ENCODE data around the gene LMAN2. TPM values are rescaled to one million over a fixed set of nuclear protein-coding genes. Genes with fewer than 3 reads are reported as not detected.
"Not testable (repeated sequence)": the region's sequence is repeated elsewhere in the genome, so short reads cannot be mapped to it uniquely, and the experiment has no call there.

Gene LMAN2
- total RNA-seq, 5 donors from 2014 or later (not counting 1 experiment from before 2014, with no cell fraction given): 67.2 to 122 (median 106) TPM

- 83% methylated on average over 2 of the region's 5 CpGs for WGBS (ENCODE audit: insufficient coverage)
- ChIA-PET CTCF (interaction anchor here in 1 of 2 donors (0.5 kb wide), 1 partner anchor 14 kb away, joined by 3 read pairs; no protein-coding TSS in a partner anchor), POLR2A (interaction anchor here in 1 of 2 donors (0.6 kb wide), 1 partner anchor 236 kb away, joined by 11 read pairs; no protein-coding TSS in a partner anchor)
- not testable (repeated sequence) for H3K9me3 Mint-ChIP-seq; DNase-seq; H3K9me3 ChIP-seq; ATAC-seq (replicated peaks in 1 of 4); H3K27me3 ChIP-seq (replicated peaks in 1 of 2; ENCODE audit: control insufficient read depth in 2 of 2, extremely low read depth in 1 of 2, insufficient read depth in 2 of 2, low read length in 1 of 2); H3K4me3 ChIP-seq (ENCODE audit: control insufficient read depth in 1 of 2, extremely low read depth in 1 of 2, low read length in 1 of 2); H3K36me3 Mint-ChIP-seq; H3K27me3 Mint-ChIP-seq; H3K4me3 Mint-ChIP-seq
- H3K27ac Mint-ChIP-seq: peak overlapping the region; percentile 95 to 96
- Histone ChIP-seq H3K27ac (ENCODE audit: low read length) (peak overlapping the region; percentile 61), H3K4me1 (ENCODE audit: control insufficient read depth in 1 of 2, extremely low read depth in 1 of 2, insufficient read depth in 2 of 2, low read length in 2 of 2) (peaks cover 28 to 82% of the 10 kb centered on the region in 2 experiments), H3K36me3 (ENCODE audit: control insufficient read depth in 2 of 2, extremely low read depth in 1 of 2, insufficient read depth in 1 of 2, low read length in 1 of 2) (peaks cover 0 to 28% of the 10 kb centered on the region in 2 donors)
- peaks cover 59 to 65% (median 65%) of the 10 kb centered on the region in 3 donors for H3K4me1 Mint-ChIP-seq
Measured at GRCh38 chr5:177375516-177375915, 24.0 kb upstream of the LMAN2 start.

- POLR2A ChIA-PET: no interaction called here
- Mint-ChIP-seq H3K27me3 (no peaks in the 10 kb centered on the region), H3K4me3 (peak overlapping the region in 2 of 3 donors; percentile 67 to 74), H3K36me3 (peaks cover 11% of the 10 kb centered on the region), H3K27ac (peak overlapping the region; percentile 95 to 96), H3K4me1 (peaks cover 53 to 70% (median 67%) of the 10 kb centered on the region in 3 donors), H3K9me3 (no peaks in the 10 kb centered on the region)
- DNase-seq (no peak), ATAC-seq (replicated peaks in 1 of 4) (no peak)
- Histone ChIP-seq H3K27ac (ENCODE audit: low read length) (peak overlapping the region; percentile 63), H3K4me3 (ENCODE audit: control insufficient read depth in 1 of 2, extremely low read depth in 1 of 2, low read length in 1 of 2) (no peak overlapping the region), H3K36me3 (ENCODE audit: control insufficient read depth in 2 of 2, extremely low read depth in 1 of 2, insufficient read depth in 1 of 2, low read length in 1 of 2) (peaks cover 0 to 40% of the 10 kb centered on the region in 2 donors), H3K9me3 (no peaks in the 10 kb centered on the region), H3K27me3 (replicated peaks in 1 of 2; ENCODE audit: control insufficient read depth in 2 of 2, extremely low read depth in 1 of 2, insufficient read depth in 2 of 2, low read length in 1 of 2) (no peaks in the 10 kb centered on the region), H3K4me1 (ENCODE audit: control insufficient read depth in 1 of 2, extremely low read depth in 1 of 2, insufficient read depth in 2 of 2, low read length in 2 of 2) (peaks cover 30 to 93% of the 10 kb centered on the region in 2 experiments)
- CTCF ChIA-PET: interaction anchor here in 1 of 2 donors (2.5 kb wide), 1 partner anchor 16 kb away, joined by 23 read pairs; no protein-coding TSS in a partner anchor
- 88% methylated on average over 5 of the region's 5 CpGs for WGBS (ENCODE audit: insufficient coverage)
Measured at GRCh38 chr5:177374211-177374610, 22.7 kb upstream of the LMAN2 start.

- peak overlapping the region in 1 of 2 donors; percentile 10 for H3K4me3 ChIP-seq (ENCODE audit: control insufficient read depth in 1 of 2, extremely low read depth in 1 of 2, low read length in 1 of 2)
- no peaks in the 10 kb centered on the region for H3K27me3 ChIP-seq (replicated peaks in 1 of 2; ENCODE audit: control insufficient read depth in 2 of 2, extremely low read depth in 1 of 2, insufficient read depth in 2 of 2, low read length in 1 of 2)
- WGBS (ENCODE audit: insufficient coverage): 78% methylated on average over 5 of the region's 6 CpGs
- H3K9me3 ChIP-seq: no peaks in the 10 kb centered on the region
- Mint-ChIP-seq H3K4me1 (peaks cover 55 to 70% (median 67%) of the 10 kb centered on the region in 3 donors), H3K27me3 (no peaks in the 10 kb centered on the region), H3K36me3 (peaks cover 15% of the 10 kb centered on the region), H3K4me3 (peak overlapping the region in 2 of 3 donors; percentile 67 to 74), H3K9me3 (no peaks in the 10 kb centered on the region), H3K27ac (peak overlapping the region; percentile 95 to 96)
- DNase-seq: no peak
- H3K27ac ChIP-seq (ENCODE audit: low read length): peak overlapping the region; percentile 63
- CTCF ChIA-PET: interaction anchor here in 1 of 2 donors (0.8 to 2.5 kb wide), 2 partner anchors 10 to 16 kb away, joined by 3 to 23 read pairs; no protein-coding TSS in a partner anchor
- peaks cover 32 to 93% of the 10 kb centered on the region in 2 experiments for H3K4me1 ChIP-seq (ENCODE audit: control insufficient read depth in 1 of 2, extremely low read depth in 1 of 2, insufficient read depth in 2 of 2, low read length in 2 of 2)
- no peak for ATAC-seq (replicated peaks in 1 of 4)
- peaks cover 2 to 44% of the 10 kb centered on the region in 2 donors for H3K36me3 ChIP-seq (ENCODE audit: control insufficient read depth in 2 of 2, extremely low read depth in 1 of 2, insufficient read depth in 1 of 2, low read length in 1 of 2)
- POLR2A ChIA-PET: no interaction called here
Measured at GRCh38 chr5:177373806-177374205, 22.3 kb upstream of the LMAN2 start.

GRCh38 chr5:177372910-177373309, 21.4 kb upstream of the LMAN2 start:
- peaks cover 33 to 90% of the 10 kb centered on the region in 2 experiments for H3K4me1 ChIP-seq (ENCODE audit: control insufficient read depth in 1 of 2, extremely low read depth in 1 of 2, insufficient read depth in 2 of 2, low read length in 2 of 2)
- H3K4me1 Mint-ChIP-seq: peaks cover 62 to 73% (median 71%) of the 10 kb centered on the region in 3 donors
- peak in 2 of 4 experiments; percentile 19 to 38 for ATAC-seq (replicated peaks in 1 of 4)

DNA sequence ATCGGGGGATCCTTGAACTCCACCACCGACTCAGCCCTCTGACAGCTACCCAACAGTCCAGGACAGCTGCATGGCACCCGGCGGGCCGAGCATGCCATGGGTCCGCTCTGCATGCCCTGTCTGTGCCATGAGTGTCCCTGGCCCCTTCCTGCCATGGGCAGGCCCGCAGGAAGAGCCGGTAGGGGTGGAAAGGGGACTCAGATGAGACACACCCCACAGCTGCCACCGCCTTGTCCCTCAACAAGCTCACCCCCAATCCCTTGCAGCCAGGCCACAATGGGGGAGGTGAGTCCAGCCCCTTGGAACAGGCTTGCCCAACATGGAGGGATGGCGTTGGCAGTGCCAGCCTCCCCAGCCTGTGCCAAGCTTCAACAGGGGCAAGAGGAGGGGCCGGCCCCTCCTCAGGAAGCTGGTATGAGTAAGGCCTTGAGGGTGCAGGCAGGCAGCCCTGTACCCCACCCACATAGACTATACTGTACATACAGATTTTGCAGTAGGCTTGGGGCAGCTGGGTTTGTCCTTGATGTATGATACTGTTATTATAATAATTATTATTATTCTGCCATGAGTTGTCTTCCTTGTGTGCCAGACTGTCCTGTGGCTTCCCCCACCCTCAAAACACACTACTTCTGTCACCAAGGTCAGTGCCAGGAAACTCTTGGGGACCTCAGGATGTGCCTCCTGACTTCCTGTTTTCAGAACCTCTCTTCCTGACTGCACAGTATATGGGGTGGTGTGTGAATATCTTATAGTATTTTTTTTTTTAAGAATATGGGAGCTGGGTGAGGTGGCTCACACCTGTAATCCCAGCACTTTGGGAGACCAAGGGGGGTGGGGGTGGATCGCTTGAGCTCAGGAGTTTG, 20.8 kb upstream of the LMAN2 start:
- Mint-ChIP-seq H3K27me3 (no peaks in the 10 kb centered on the region), H3K9me3 (no peaks in the 10 kb centered on the region), H3K4me3 (peak overlapping the region; percentile 67 to 74 (median 72)), H3K36me3 (peaks cover 22% of the 10 kb centered on the region), H3K27ac (peak overlapping the region; percentile 95 to 96), H3K4me1 (peaks cover 62 to 70% (median 68%) of the 10 kb centered on the region in 3 donors)
- peaks cover 33 to 86% of the 10 kb centered on the region in 2 experiments for H3K4me1 ChIP-seq (ENCODE audit: control insufficient read depth in 1 of 2, extremely low read depth in 1 of 2, insufficient read depth in 2 of 2, low read length in 2 of 2)
- ChIA-PET CTCF (interaction anchor here (0.5 to 2.5 kb wide), 13 partner anchors 8 to 73 kb away, joined by 3 to 23 read pairs (median 3); no protein-coding TSS in a partner anchor), POLR2A (interaction anchor here (0.6 to 1.0 kb wide), 2 partner anchors 20 to 71 kb away, joined by 3 to 15 read pairs; no protein-coding TSS in a partner anchor)
- H3K36me3 ChIP-seq (ENCODE audit: control insufficient read depth in 2 of 2, extremely low read depth in 1 of 2, insufficient read depth in 1 of 2, low read length in 1 of 2): peaks cover 17 to 59% of the 10 kb centered on the region in 2 donors
- H3K27ac ChIP-seq (ENCODE audit: low read length): peak overlapping the region; percentile 63
- H3K9me3 ChIP-seq: no peaks in the 10 kb centered on the region
- H3K4me3 ChIP-seq (ENCODE audit: control insufficient read depth in 1 of 2, extremely low read depth in 1 of 2, low read length in 1 of 2): peak overlapping the region; percentile 50 to 60
- DNase-seq (peak in 7 of 35 experiments; percentile 10 to 57 (median 50)), ATAC-seq (replicated peaks in 1 of 4) (peak; percentile 42 to 81 (median 68))
- 89% methylated on average over 3 of the region's 12 CpGs for WGBS (ENCODE audit: insufficient coverage)
- no peaks in the 10 kb centered on the region for H3K27me3 ChIP-seq (replicated peaks in 1 of 2; ENCODE audit: control insufficient read depth in 2 of 2, extremely low read depth in 1 of 2, insufficient read depth in 2 of 2, low read length in 1 of 2)

More at GRCh38 chr5:177372910-177373309, 21.4 kb upstream of the LMAN2 start:
- CTCF ChIA-PET: interaction anchor here (0.6 to 2.5 kb wide), 7 partner anchors 8 to 64 kb away, joined by 3 to 23 read pairs (median 4); no protein-coding TSS in a partner anchor
- WGBS (ENCODE audit: insufficient coverage): 63% methylated on average over 6 of the region's 6 CpGs
- H3K27ac ChIP-seq (ENCODE audit: low read length): peak overlapping the region; percentile 63
- H3K4me3 ChIP-seq (ENCODE audit: control insufficient read depth in 1 of 2, extremely low read depth in 1 of 2, low read length in 1 of 2): peak overlapping the region; percentile 14 to 60
- POLR2A ChIA-PET: interaction anchor here (0.6 to 1.0 kb wide), 2 partner anchors 21 to 70 kb away, joined by 3 to 15 read pairs; no protein-coding TSS in a partner anchor
- H3K4me3 Mint-ChIP-seq: peak overlapping the region; percentile 67 to 74 (median 72)
- H3K9me3 Mint-ChIP-seq: no peaks in the 10 kb centered on the region
- H3K27me3 Mint-ChIP-seq: no peaks in the 10 kb centered on the region
- peaks cover 11 to 53% of the 10 kb centered on the region in 2 donors for H3K36me3 ChIP-seq (ENCODE audit: control insufficient read depth in 2 of 2, extremely low read depth in 1 of 2, insufficient read depth in 1 of 2, low read length in 1 of 2)
- DNase-seq: peak in 13 of 35 experiments; percentile 18 to 46 (median 35)
- H3K27ac Mint-ChIP-seq: peak overlapping the region; percentile 95 to 96
- no peaks in the 10 kb centered on the region for H3K9me3 ChIP-seq
- no peaks in the 10 kb centered on the region for H3K27me3 ChIP-seq (replicated peaks in 1 of 2; ENCODE audit: control insufficient read depth in 2 of 2, extremely low read depth in 1 of 2, insufficient read depth in 2 of 2, low read length in 1 of 2)
- peaks cover 22% of the 10 kb centered on the region for H3K36me3 Mint-ChIP-seq

All from T-cell (primary cell).